GM21737 (cell line): Measurements from ENCODE around the gene DPP10.
"Not testable (repeated sequence)": the region's sequence is repeated elsewhere in the genome, so short reads cannot be mapped to it uniquely, and the experiment has no call there.

Source experiments
- ATAC-seq: cut with Tn5 transposase; IDR thresholded peaks from one replicate; pipeline ENCODE4 v1.9.1; 2021; ENCODE audit warnings: mild to moderate bottlenecking, moderate library complexity; ENCODE audit not compliant: unreplicated experiment

Gene DPP10

DNA sequence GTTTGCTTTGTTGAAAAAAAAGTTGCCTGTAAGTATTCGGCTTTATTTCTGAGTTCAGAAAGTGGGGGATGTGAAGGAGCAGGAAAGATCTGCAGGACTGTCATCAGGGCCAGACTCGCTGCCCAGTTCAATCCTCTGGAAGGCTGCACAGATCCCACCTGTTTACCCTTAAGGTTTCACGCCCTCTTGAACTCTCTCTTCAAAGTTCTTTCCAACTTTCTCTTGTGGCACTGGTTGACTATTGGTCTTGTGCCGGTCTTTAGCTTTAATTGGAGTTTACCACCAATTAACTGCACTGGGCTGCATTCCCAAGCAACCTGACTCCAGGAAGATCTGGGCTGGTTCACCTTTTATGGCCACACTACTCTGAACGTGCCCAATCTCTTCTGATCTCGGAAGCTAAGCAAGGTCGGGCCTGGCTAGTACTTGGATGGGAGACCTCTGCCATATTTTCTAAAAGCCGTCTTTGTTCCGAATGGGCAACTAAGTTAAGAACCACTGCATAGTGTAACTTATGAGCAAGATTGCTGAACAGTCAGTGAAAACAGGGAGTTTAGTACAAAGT, 495.0 kb downstream of the DPP10 start:
- no peak for ATAC-seq

DNA sequence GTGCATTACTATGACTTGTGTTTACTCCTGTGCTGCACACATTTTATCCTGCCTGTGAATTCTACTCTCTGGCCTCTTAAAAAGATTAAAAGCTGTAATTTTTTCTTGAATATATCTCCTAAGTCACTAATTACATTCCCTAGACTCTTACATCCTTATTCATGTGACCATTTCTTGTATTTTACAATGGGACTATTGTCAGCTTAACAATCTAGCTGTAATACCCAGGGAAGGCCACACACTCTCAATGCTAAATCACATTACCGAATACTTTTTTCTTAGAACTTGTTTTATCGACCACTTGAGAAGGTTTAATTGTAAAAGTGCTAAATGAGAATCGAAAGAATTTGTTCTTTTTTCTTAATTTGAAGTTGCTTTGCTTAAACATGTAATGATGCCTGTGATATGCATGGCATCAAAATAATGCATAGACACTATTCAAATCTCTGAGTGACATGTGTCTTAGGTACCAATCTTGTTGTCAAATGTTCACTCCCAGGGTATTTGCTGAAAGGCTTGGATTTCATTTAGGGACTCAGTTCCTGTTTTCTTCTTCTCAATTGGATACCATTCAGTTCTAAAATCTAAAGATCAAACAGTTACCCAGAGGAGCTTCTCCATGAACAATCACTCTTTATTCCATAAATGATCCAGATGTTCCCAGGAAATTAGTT, 498.5 kb downstream of the DPP10 start:
- ATAC-seq, result no peak

- ATAC-seq, result no peak
These were observed 506.9 kb downstream of the DPP10 start for GRCh38 chr2:114949228-114949804.

- ATAC-seq, result no peak
These were observed 517.9 kb downstream of the DPP10 start for GRCh38 chr2:114960389-114960788.

DNA sequence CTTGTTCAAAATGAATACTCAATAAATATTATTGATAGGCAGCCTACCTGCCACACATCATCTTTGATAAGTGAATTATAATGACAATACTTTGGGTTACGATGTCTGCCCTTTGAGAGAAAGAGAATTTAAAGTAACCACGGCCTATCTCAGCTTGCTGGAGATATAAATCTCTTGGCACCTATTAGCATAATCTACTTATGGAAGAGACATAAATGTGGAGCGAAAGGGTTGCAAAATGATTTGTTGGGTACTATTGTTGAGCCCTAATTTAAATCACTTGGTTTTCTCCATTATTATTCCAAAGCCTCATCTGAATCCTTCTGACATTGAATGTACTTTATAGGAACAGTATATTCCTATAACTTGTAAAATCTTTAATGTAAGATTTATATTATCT, 520.1 kb downstream of the DPP10 start:
- ATAC-seq, result no peak

GRCh38 chr2:114968748-114969400, 526.4 kb downstream of the DPP10 start:
- no peak for ATAC-seq

DNA sequence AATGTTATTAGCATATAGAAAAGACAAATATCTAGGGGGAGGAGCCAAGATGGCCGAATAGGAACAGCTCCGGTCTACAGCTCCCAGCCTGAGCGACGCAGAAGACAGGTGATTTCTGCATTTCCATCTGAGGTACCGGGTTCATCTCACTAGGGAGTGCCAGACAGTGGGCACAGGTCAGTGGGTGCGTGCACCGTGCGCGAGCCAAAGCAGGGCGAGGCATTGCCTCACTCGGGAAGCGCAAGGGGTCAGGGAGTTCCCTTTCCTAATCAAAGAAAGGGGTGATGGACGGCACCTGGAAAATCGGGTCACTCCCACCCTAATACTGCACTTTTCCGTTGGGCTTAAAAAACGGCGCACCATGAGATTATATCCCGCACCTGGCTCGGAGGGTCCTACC, 561.9 kb downstream of the DPP10 start:
- ATAC-seq, result not testable (repeated sequence)

DNA sequence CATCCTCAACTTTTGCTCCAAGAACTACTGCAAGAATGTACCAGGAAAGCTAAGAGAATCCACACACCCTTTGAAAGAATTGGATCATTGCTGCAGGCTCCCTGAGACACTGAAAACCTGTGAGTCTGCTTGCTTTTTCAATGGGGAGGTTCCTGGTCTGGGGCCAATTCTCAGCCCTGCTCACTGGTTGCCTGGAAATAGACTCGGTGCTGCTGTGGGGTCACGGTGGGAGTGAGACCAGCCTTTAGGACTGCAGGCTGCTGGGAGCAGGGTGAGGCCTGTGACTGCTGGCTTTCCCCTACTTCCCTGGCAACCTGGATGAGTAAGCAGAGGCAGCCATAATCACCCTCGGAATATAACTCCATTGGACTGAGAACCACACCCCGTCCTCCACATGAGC, 569.3 kb downstream of the DPP10 start:
- ATAC-seq, result no peak

GRCh38 chr2:115022013-115022412, 579.6 kb downstream of the DPP10 start:
- ATAC-seq, result not testable (repeated sequence)

- no peak for ATAC-seq
These were observed 592.4 kb downstream of the DPP10 start for GRCh38 chr2:115034801-115035200.

DNA sequence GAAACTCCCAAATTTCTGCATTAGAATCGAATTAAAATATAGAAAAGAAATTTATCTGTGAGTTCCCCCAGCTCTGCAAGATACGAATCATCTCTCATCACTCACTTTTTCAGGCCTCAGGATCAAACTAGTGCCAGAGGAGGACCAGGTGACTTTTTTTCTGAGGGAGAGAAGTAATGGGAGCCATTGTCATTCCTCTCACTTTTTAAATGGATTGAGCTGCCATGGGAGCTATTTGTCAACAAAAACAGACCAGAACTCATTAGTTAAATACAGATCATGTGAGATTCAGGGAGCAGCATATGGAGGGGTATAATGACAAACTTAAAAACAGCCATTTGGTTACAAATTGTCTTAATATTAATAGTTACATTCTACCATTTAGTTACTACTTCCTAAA, 594.4 kb downstream of the DPP10 start:
- no peak for ATAC-seq

- no peak for ATAC-seq
These were observed 615.0 kb downstream of the DPP10 start for GRCh38 chr2:115057473-115057872.

GRCh38 chr2:115070002-115070401, 627.6 kb downstream of the DPP10 start:
- ATAC-seq, result no peak

GRCh38 chr2:115071534-115071933, 629.1 kb downstream of the DPP10 start:
- ATAC-seq, result no peak

- no peak for ATAC-seq
These were observed 633.4 kb downstream of the DPP10 start for GRCh38 chr2:115075800-115076199.

GRCh38 chr2:115077626-115078025, 635.2 kb downstream of the DPP10 start:
- no peak for ATAC-seq

- ATAC-seq, result no peak
These were observed 640.8 kb downstream of the DPP10 start for GRCh38 chr2:115083225-115083624.

- no peak for ATAC-seq
These were observed 641.3 kb downstream of the DPP10 start for GRCh38 chr2:115083711-115084110.

GRCh38 chr2:115084446-115084845, 642.0 kb downstream of the DPP10 start:
- no peak for ATAC-seq

- not testable (repeated sequence) for ATAC-seq
These were observed 643.7 kb downstream of the DPP10 start for GRCh38 chr2:115086051-115086620.

DNA sequence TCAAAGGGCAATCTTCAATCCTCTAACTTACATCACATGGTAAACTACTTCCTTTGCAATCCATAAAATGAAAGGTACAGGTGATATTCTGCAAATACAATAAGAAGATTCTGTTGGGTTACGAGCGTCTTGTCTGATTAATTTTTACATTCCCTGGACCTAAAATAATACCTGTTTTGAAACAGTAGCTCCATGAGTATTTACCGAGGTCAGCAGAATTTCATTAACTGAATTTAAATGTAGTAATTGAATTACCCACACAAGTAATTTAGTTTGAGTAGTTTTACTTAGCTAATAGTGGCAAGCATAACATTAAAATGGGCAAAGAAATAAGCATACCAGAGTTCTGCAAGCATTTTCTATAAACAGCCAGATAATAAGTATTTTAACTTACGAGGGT, 652.0 kb downstream of the DPP10 start:
- ATAC-seq, result no peak

DNA sequence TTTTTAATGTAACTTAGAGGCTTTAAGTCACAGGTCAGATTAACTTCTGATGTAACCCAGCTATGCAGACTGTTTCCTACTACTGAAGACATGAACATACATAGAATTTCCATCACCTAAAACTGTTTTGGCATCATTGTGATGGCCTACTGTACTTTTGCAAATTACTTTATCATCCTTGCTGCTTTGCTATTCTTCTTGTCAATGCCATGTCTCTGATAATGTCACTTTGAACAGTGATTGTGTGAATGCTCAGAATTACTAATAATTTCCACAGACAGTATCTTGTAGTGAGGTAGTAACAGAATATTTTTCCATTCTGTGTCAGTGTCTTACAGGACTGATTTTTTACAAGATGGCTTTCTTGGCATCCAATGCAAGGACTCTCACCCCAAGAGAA, 663.5 kb downstream of the DPP10 start:
- no peak for ATAC-seq
